Ovary (tissue), 1 donor: ENCODE measurements around the gene SLC39A3.

ENCODE experiments used
- EP300 ChIP-seq: sonication (generic); formaldehyde crosslinking; IDR thresholded peaks from one replicate; pipeline ENCODE4 v1.6.1; 2017; ENCODE audit warnings: antibody characterized with exemption
- POLR2A ChIP-seq: fragments of 450-650 bp; IDR thresholded peaks from one replicate; pipeline ENCODE4 v1.6.1; 2017; ENCODE audit warnings: antibody characterized with exemption, mild to moderate bottlenecking, moderate library complexity

- TF ChIP-seq POLR2A (no peak), EP300 (no peak)
Measured at GRCh38 chr19:2722541-2723344, 17.1 kb downstream of the SLC39A3 start.
